Measurements from ENCODE around the gene SKAP1.

SKAP1 gene

DNA sequence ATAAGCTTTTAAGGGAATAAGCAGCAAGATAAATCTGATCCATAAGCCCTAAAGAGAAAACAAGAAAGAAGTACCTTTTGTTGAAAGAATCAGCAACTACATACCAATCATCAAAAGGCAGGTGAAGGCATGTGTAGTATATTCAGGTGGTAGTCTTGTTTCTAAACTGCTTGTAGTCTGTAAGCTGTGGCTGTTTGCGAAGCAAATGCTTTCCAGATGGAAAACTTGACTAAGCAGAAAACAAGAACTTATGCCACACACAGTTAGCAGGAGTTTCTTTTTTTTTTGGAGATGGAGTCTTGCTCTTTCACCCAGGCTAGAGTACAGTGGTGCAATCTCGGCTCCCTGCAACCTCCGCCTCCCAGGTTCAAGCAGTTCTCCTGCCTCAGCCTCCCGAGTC lies 334.4 kb downstream of the SKAP1 start:
- TF ChIP-seq, protein P1, sequence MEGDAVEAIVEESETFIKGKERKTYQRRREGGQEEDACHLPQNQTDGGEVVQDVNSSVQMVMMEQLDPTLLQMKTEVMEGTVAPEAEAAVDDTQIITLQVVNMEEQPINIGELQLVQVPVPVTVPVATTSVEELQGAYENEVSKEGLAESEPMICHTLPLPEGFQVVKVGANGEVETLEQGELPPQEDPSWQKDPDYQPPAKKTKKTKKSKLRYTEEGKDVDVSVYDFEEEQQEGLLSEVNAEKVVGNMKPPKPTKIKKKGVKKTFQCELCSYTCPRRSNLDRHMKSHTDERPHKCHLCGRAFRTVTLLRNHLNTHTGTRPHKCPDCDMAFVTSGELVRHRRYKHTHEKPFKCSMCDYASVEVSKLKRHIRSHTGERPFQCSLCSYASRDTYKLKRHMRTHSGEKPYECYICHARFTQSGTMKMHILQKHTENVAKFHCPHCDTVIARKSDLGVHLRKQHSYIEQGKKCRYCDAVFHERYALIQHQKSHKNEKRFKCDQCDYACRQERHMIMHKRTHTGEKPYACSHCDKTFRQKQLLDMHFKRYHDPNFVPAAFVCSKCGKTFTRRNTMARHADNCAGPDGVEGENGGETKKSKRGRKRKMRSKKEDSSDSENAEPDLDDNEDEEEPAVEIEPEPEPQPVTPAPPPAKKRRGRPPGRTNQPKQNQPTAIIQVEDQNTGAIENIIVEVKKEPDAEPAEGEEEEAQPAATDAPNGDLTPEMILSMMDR (IDR thresholded peaks at IDR 0.05; ENCODE audit: low read length, missing control alignments) = no peak
- H3K4me3 ChIP-seq (replicated peaks; ENCODE audit: low read depth, low read length) = no peak overlapping the region
- DNase-seq (ENCODE audit: low read depth) = no peak

DNA sequence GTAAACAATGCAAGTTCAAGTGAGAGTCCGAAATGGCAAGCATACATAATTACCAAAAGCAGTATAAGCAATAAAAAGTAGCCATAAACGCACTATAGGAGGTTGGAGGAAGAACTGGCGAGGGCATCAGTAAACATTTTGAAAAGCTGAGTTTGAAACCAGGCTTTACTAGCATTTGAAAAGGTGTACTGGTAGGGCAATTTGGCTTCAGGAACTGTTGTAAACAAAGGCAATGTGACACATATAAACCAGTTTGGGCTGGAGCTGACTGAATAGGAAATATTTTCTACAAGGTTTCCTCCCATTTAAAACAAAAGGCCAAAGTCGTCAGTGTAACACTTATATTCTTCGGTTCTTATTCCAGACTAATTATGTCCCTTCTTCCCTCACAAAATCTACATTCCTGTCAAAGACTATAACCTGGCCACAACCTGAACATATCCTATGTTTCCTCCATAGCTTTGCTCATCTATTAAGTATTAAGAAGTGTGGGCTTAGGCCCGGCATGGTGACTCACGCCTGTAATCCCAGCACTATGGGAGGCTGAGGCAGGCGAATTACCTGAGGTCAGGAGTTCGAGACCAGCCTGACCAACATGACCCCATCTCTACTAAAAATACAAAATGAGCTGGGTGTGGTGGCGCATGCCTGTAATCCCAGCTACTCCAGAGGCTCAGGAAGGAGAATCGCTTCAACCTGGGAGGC lies 336.5 kb downstream of the SKAP1 start:
- H3K4me3 ChIP-seq (replicated peaks; ENCODE audit: low read depth, low read length) = no peak overlapping the region
- DNase-seq (ENCODE audit: low read depth) = no peak
- TF ChIP-seq, protein P1 (IDR thresholded peaks at IDR 0.05; ENCODE audit: low read length, missing control alignments) = no peak

DNA sequence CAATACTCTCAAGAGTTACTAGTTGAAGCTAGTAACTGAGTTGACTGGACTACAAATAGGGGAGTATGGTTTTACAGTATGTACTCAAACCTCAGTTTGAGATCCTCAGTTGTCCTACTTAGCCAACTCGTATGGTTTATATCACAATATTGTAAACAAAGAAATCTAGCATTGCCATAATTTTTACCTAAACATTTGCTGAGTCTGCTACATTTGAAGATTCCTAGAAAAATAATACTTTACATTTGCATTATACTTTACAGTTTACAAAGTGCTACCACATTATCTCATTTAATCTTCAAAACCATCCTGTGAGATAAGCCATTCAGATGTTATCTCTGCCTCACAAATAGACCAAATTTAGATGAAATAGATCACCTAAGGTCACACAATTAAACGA lies 345.1 kb downstream of the SKAP1 start:
- TF ChIP-seq, protein P1 (IDR thresholded peaks at IDR 0.05; ENCODE audit: low read length, missing control alignments) = no peak
- H3K4me3 ChIP-seq (replicated peaks; ENCODE audit: low read depth, low read length) = no peak overlapping the region
- no peak for DNase-seq (ENCODE audit: low read depth)

Measured in fibroblast of pulmonary artery (primary cell).